Endothelial cell of umbilical vein (primary cell): ENCODE measurements around the gene TXK. TPM values are rescaled to one million over a fixed set of nuclear protein-coding genes. Genes with fewer than 3 reads are reported as not detected.

Source experiments
- BruUV-seq: library from RNA; stranded (reverse); fragments of 400-500 nt; replicated peaks from 2 replicates; lab custom pipeline; 2021; lab: Mats Ljungman, UMichigan
- CTCF ChIA-PET: fragments of 300-600, 350-600 bp; sonication (Branson Sonifier 250); formaldehyde crosslinking; loops from one replicate; lab custom pipeline; 2021; ENCODE audit warnings: antibody characterized with exemption, inconsistent platforms; lab: Charles Lee
- POLR2A ChIA-PET: fragments of 300-600, 350-600 bp; sonication (Branson Sonifier 250); formaldehyde crosslinking; loops from one replicate; lab custom pipeline; 2021; ENCODE audit warnings: antibody characterized with exemption, inconsistent platforms; lab: Charles Lee
- DNase-seq: peaks from one replicate; pipeline ENCODE4 v3.0.0-alpha.2; 2011; ENCODE audit warnings: low read depth, low spot score
- FAIRE-seq: peaks from 2 replicates; lab custom pipeline; 2011; peaks lifted over from hg19 to GRCh38; lab: Jason Lieb, UNC
- H2AFZ ChIP-seq: 2 replicates; pipeline ENCODE4 v1.6.0; 2012; ENCODE audit warnings: low read depth, low read length, control low read depth, inconsistent platforms
- H3K27ac ChIP-seq: 2 replicates; pipeline ENCODE4 v1.5.1; 2011; ENCODE audit warnings: low read depth, mild to moderate bottlenecking, control low read depth, low read length, moderate library complexity; ENCODE audit not compliant: insufficient read depth
- H3K27me3 ChIP-seq, 2 experiments: 2 replicates each; pipeline versions ENCODE4 v1.6.0 to v1.6.1; 2011; ENCODE audit warnings: low read length in 2 of 2, mixed read lengths in 1 of 2; ENCODE audit not compliant: control insufficient read depth in 2 of 2, insufficient read depth in 2 of 2
- H3K36me3 ChIP-seq, 2 experiments: 2 replicates in 1 of 2; 3 replicates in 1 of 2; pipeline ENCODE4 v1.5.1; 2011; ENCODE audit warnings: low read length in 2 of 2, mild to moderate bottlenecking in 1 of 2, moderate library complexity in 1 of 2; ENCODE audit not compliant: control insufficient read depth in 2 of 2, insufficient read depth in 2 of 2; ENCODE audit errors: extremely low read depth in 1 of 2
- H3K4me1 ChIP-seq: 3 replicates; pipeline ENCODE4 v1.5.1; 2011; ENCODE audit warnings: mild to moderate bottlenecking, low read length; ENCODE audit not compliant: control insufficient read depth, insufficient read depth; ENCODE audit errors: extremely low read depth
- H3K4me2 ChIP-seq: 2 replicates; pipeline ENCODE4 v1.6.1; 2011; ENCODE audit warnings: low read length, control low read depth, mixed read lengths; ENCODE audit not compliant: insufficient read depth
- H3K4me3 ChIP-seq, 3 experiments: fragments of 200-600 bp in 1 of 3; sonication (generic), shearing (Covaris generic) in 1 of 3; replicated peaks in 1 of 3; 2 replicates each; pipeline ENCODE4 v1.5.1; 2011 to 2016; ENCODE audit warnings: control low read depth in 3 of 3, low read length in 3 of 3, mild to moderate bottlenecking in 2 of 3, inconsistent platforms in 1 of 3, low read depth in 1 of 3, moderate library complexity in 1 of 3; ENCODE audit not compliant: insufficient read depth in 1 of 3
- H3K79me2 ChIP-seq: 2 replicates; pipeline ENCODE4 v1.6.0; 2012; ENCODE audit warnings: low read length, inconsistent platforms; ENCODE audit not compliant: control insufficient read depth, insufficient read depth
- H3K9ac ChIP-seq: replicated peaks from 2 replicates; pipeline ENCODE3; 2011; ENCODE audit warnings: low read length, control low read depth; ENCODE audit not compliant: insufficient read depth; ENCODE audit errors: extremely low read depth
- H3K9me1 ChIP-seq: replicated peaks from 3 replicates; pipeline ENCODE4 v1.6.0; 2011; ENCODE audit warnings: mild to moderate bottlenecking, low read length; ENCODE audit not compliant: control insufficient read depth, insufficient read depth; ENCODE audit errors: extremely low read depth
- H3K9me3 ChIP-seq: replicated peaks from 2 replicates; pipeline ENCODE4 v1.5.1; 2012; ENCODE audit warnings: low read length, inconsistent platforms; ENCODE audit not compliant: control insufficient read depth, insufficient read depth
- H4K20me1 ChIP-seq: replicated peaks from 2 replicates; pipeline ENCODE3; 2011; ENCODE audit warnings: mild to moderate bottlenecking, low read length; ENCODE audit not compliant: control insufficient read depth, insufficient read depth; ENCODE audit errors: extremely low read depth
- CTCF ChIP-seq, 2 donors: IDR thresholded peaks; 1 replicate in 1 of 2; 2 replicates in 1 of 2; pipeline ENCODE4 v1.5.1; 2011; ENCODE audit warnings: low read length in 2 of 2, mild to moderate bottlenecking in 2 of 2, moderate library complexity in 2 of 2, control low read depth in 1 of 2, inconsistent platforms in 1 of 2, low read depth in 1 of 2; ENCODE audit not compliant: insufficient read depth in 1 of 2; ENCODE audit errors: extremely low read depth in 1 of 2
- EZH2 ChIP-seq: IDR thresholded peaks from 2 replicates; pipeline ENCODE4 v1.6.1; 2012; ENCODE audit warnings: borderline replicate concordance, low read depth, mild to moderate bottlenecking, moderate library complexity, low read length, inconsistent platforms; ENCODE audit not compliant: severe bottlenecking
- FOS ChIP-seq: IDR thresholded peaks from 2 replicates; pipeline ENCODE4 v1.6.1; 2011; ENCODE audit warnings: mild to moderate bottlenecking, low read length, moderate library complexity, borderline replicate concordance; ENCODE audit not compliant: insufficient read depth
- GATA2 ChIP-seq: IDR thresholded peaks from 2 replicates; pipeline ENCODE4 v1.7.0; 2011; ENCODE audit warnings: low read depth, mild to moderate bottlenecking, moderate library complexity, mixed read lengths, low read length; ENCODE audit not compliant: insufficient read length, insufficient read depth
- JUN ChIP-seq: IDR thresholded peaks from 2 replicates; pipeline ENCODE4 v1.6.1; 2011; ENCODE audit warnings: borderline replicate concordance, low read depth; ENCODE audit not compliant: insufficient read length, insufficient read depth
- MAX ChIP-seq: IDR thresholded peaks from 2 replicates; pipeline ENCODE4 v1.6.1; 2011; ENCODE audit not compliant: insufficient read depth, insufficient read length
- MYC ChIP-seq: IDR thresholded peaks from one replicate; pipeline ENCODE4 v1.6.1; 2011; ENCODE audit warnings: mild to moderate bottlenecking, low read depth, low read length
- POLR2A ChIP-seq: IDR thresholded peaks from 2 replicates; pipeline ENCODE4 v1.6.1; 2012; ENCODE audit warnings: low read depth, mild to moderate bottlenecking, control low read depth, low read length
- POLR2AphosphoS5 ChIP-seq: IDR thresholded peaks from 2 replicates; pipeline ENCODE4 v1.6.1; 2012; ENCODE audit warnings: low read depth, mild to moderate bottlenecking, control low read depth, low read length, moderate library complexity; ENCODE audit not compliant: insufficient read depth
- dilution Hi-C: fragments of 300-500 bp; cut with MboI; formaldehyde crosslinking; loops from one replicate; pipeline ENCODE4 v1.15.0; 2019; ENCODE audit warnings: low sequenced_read_pairs; ENCODE audit not compliant: extremely low pct_ligation_motif_present
- intact Hi-C: fragments of 100-400 bp; cut with micrococcal nuclease; formaldehyde crosslinking; loops from one replicate; pipeline ENCODE4 v1.10.0; 2022
- polyA plus RNA-seq, 4 experiments: library from polyadenylated mRNA; depleted of rRNA in 3 of 4; stranded (reverse) in 3 of 4; unstranded in 1 of 4; fragments of >200 nt; gene quantifications; 2 replicates each; pipeline versions ENCODE4 v1.2.1 to v1.2.3, GENCODE V29; 2011 to 2012; ENCODE audit warnings: missing spikeins in 1 of 4
- total RNA-seq: library from RNA; stranded (reverse); gene quantifications from 2 replicates; pipeline ENCODE4 v1.2.3, GENCODE V29; 2021

The TXK gene
- total and polyA plus RNA-seq, 2 donors (not counting 3 experiments of a cell fraction or from before 2014, with no cell fraction given) = 0.26 to 0.97 TPM

- Histone ChIP-seq H3K9me3 (no peaks in the 10 kb centered on the region), H3K4me1 (no peaks in the 10 kb centered on the region), H3K4me3 (no peak overlapping the region), H3K27me3 (no peaks in the 10 kb centered on the region), H3K79me2 (no peaks in the 10 kb centered on the region), H3K4me2 (no peak overlapping the region), H3K9ac (no peak overlapping the region), H2AFZ (no peak overlapping the region), H3K36me3 (no peaks in the 10 kb centered on the region), H3K27ac (no peak overlapping the region), H4K20me1 (no peaks in the 10 kb centered on the region), H3K9me1 (no peaks in the 10 kb centered on the region)
- no peak for FAIRE-seq
- dilution Hi-C loops = no loop called here
- ChIA-PET POLR2A (no interaction called here), CTCF (interaction anchor here (0.7 to 4.0 kb wide), 15 partner anchors 8 to 105 kb away, joined by 3 to 42 read pairs (median 10); no protein-coding TSS in a partner anchor)
- no TSS peak for BruUV-seq
- TF ChIP-seq CTCF (IDR thresholded peaks at IDR 0.05; ENCODE audit: extremely low read depth in 1 of 2, insufficient read depth in 1 of 2, low read depth in 1 of 2, low read length in 2 of 2) (no peak), EZH2 (no peak), JUN (no peak), POLR2AphosphoS5 (no peak), MYC (no peak), FOS (no peak), GATA2 (no peak), MAX (no peak), POLR2A (no peak)
- intact Hi-C loops = loop anchor here (1.0 kb wide), 1 partner anchor 108 kb away; no protein-coding TSS in a partner anchor
- no peak for DNase-seq
These were observed 100.6 kb downstream of the TXK start for GRCh38 chr4:48033412-48033811.
